ENCODE results near the gene DDX21. TPM values are rescaled to one million over a fixed set of nuclear protein-coding genes. Genes with fewer than 3 reads are reported as not detected.

Gene DDX21
- total and polyA plus RNA-seq, 2 of the 13 experiments (the other 11 are each of a cell fraction or from before 2014, with no cell fraction given): 52.5 to 147 TPM

DNA sequence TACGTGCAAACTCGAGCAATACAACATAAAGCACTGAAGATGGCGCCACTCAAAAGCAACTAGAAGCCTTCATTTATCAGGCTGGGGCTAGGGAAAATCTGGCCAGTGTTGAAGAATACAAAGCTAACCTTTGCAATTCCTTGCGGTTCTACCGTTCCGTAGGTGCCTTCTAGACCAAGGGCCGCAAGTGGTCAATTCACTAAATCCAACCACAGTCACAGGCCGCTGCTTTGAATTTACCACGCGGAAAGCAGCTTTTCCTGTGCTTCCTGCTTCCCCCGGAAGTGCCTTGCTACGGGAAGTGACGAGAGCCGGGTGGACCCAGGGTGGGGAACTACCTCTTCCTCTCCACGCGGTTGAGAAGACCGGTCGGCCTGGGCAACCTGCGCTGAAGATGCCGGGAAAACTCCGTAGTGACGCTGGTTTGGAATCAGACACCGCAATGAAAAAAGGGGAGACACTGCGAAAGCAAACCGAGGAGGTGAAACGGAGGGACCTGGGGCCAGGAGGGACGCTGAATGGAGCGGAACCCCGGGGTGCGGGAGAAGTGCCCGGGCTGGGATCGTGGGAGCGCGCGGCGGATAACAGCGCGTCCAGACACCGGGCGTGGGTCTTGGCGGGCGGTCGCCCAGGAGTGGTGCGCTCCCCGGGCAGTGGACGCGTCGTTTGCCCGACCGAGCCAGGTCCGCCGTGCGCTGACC lies at the start of gene DDX21 (continued):
- TF ChIP-seq, protein P1, sequence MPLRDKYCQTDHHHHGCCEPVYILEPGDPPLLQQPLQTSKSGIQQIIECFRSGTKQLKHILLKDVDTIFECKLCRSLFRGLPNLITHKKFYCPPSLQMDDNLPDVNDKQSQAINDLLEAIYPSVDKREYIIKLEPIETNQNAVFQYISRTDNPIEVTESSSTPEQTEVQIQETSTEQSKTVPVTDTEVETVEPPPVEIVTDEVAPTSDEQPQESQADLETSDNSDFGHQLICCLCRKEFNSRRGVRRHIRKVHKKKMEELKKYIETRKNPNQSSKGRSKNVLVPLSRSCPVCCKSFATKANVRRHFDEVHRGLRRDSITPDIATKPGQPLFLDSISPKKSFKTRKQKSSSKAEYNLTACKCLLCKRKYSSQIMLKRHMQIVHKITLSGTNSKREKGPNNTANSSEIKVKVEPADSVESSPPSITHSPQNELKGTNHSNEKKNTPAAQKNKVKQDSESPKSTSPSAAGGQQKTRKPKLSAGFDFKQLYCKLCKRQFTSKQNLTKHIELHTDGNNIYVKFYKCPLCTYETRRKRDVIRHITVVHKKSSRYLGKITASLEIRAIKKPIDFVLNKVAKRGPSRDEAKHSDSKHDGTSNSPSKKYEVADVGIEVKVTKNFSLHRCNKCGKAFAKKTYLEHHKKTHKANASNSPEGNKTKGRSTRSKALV (CRISPR knock-in tag; IDR thresholded peaks at IDR 0.05): peak; percentile 23; the same call in 1 of the 2 replicates
- peak; percentile 92 for TF ChIP-seq ASH2L (IDR thresholded peaks at IDR 0.05; ENCODE audit: insufficient read length, low read depth, low read length)
- peak; percentile 57 for TF ChIP-seq EED (CRISPR knock-in tag; IDR thresholded peaks at IDR 0.05)
- TF ChIP-seq KDM5B (CRISPR knock-in tag; IDR thresholded peaks at IDR 0.05; ENCODE audit: borderline replicate concordance): peak; percentile 75; the same call in 1 of the 2 replicates
- peak; percentile 57; the same call in 1 of the 2 replicates for TF ChIP-seq ZNF264 (CRISPR knock-in tag; IDR thresholded peaks at IDR 0.05)
- TF ChIP-seq, protein P2, sequence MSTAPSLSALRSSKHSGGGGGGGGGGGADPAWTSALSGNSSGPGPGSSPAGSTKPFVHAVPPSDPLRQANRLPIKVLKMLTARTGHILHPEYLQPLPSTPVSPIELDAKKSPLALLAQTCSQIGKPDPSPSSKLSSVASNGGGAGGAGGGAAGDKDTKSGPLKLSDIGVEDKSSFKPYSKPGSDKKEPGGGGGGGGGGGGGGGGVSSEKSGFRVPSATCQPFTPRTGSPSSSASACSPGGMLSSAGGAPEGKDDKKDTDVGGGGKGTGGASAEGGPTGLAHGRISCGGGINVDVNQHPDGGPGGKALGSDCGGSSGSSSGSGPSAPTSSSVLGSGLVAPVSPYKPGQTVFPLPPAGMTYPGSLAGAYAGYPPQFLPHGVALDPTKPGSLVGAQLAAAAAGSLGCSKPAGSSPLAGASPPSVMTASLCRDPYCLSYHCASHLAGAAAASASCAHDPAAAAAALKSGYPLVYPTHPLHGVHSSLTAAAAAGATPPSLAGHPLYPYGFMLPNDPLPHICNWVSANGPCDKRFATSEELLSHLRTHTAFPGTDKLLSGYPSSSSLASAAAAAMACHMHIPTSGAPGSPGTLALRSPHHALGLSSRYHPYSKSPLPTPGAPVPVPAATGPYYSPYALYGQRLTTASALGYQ (CRISPR knock-in tag; IDR thresholded peaks at IDR 0.05): 0 out of 2 replicates have a peak, but pooled peaks have one; percentile 30
- TF ChIP-seq SAFB2 (CRISPR knock-in tag; IDR thresholded peaks at IDR 0.05; ENCODE audit: borderline replicate concordance, low read depth): peak; percentile 79
- TF ChIP-seq, protein P3, sequence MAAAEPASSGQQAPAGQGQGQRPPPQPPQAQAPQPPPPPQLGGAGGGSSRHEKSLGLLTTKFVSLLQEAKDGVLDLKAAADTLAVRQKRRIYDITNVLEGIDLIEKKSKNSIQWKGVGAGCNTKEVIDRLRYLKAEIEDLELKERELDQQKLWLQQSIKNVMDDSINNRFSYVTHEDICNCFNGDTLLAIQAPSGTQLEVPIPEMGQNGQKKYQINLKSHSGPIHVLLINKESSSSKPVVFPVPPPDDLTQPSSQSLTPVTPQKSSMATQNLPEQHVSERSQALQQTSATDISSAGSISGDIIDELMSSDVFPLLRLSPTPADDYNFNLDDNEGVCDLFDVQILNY (CRISPR knock-in tag; conservative IDR thresholded peaks at IDR 0.05): peak; percentile 59; the same call in 1 of the 2 replicates
- TF ChIP-seq XRCC5 (optimal IDR thresholded peaks at IDR 0.05; ENCODE audit: low read length): peak; percentile 36
- TF ChIP-seq GZF1 (CRISPR knock-in tag; IDR thresholded peaks at IDR 0.05): no peak
- peak; percentile 73 for TF ChIP-seq ZNF883 (CRISPR knock-in tag; IDR thresholded peaks at IDR 0.05; ENCODE audit: not compliant biosample characterization)
- TF ChIP-seq ZNF230 (CRISPR knock-in tag; IDR thresholded peaks at IDR 0.05): peak; percentile 83; the same call in 1 of the 2 replicates
- peak; percentile 88 for TF ChIP-seq RBFOX2 (IDR thresholded peaks at IDR 0.05; ENCODE audit: low read depth, low read length)
- no peak for TF ChIP-seq NFE2 (CRISPR knock-in tag; IDR thresholded peaks at IDR 0.05)
- TF ChIP-seq ZNF484 (CRISPR knock-in tag; IDR thresholded peaks at IDR 0.05; ENCODE audit: borderline replicate concordance, low read depth): no peak
- 0 out of 2 replicates have a peak, but pooled peaks have one; percentile 25 for TF ChIP-seq KAT7 (CRISPR knock-in tag; IDR thresholded peaks at IDR 0.05; ENCODE audit: borderline replicate concordance)
- TF ChIP-seq, protein P4, sequence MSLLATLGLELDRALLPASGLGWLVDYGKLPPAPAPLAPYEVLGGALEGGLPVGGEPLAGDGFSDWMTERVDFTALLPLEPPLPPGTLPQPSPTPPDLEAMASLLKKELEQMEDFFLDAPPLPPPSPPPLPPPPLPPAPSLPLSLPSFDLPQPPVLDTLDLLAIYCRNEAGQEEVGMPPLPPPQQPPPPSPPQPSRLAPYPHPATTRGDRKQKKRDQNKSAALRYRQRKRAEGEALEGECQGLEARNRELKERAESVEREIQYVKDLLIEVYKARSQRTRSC (CRISPR knock-in tag; IDR thresholded peaks at IDR 0.05; ENCODE audit: low read depth): 0 out of 2 replicates have a peak, but pooled peaks have one; percentile 45
- TF ChIP-seq ZNF891 (CRISPR knock-in tag; IDR thresholded peaks at IDR 0.05): peak; percentile 56; the same call in 1 of the 2 replicates
- peak; percentile 97; the same call in 1 of the 2 replicates for TF ChIP-seq SIN3A (IDR thresholded peaks at IDR 0.05; ENCODE audit: borderline replicate concordance, low read depth, low read length)
- TF ChIP-seq, protein P5, sequence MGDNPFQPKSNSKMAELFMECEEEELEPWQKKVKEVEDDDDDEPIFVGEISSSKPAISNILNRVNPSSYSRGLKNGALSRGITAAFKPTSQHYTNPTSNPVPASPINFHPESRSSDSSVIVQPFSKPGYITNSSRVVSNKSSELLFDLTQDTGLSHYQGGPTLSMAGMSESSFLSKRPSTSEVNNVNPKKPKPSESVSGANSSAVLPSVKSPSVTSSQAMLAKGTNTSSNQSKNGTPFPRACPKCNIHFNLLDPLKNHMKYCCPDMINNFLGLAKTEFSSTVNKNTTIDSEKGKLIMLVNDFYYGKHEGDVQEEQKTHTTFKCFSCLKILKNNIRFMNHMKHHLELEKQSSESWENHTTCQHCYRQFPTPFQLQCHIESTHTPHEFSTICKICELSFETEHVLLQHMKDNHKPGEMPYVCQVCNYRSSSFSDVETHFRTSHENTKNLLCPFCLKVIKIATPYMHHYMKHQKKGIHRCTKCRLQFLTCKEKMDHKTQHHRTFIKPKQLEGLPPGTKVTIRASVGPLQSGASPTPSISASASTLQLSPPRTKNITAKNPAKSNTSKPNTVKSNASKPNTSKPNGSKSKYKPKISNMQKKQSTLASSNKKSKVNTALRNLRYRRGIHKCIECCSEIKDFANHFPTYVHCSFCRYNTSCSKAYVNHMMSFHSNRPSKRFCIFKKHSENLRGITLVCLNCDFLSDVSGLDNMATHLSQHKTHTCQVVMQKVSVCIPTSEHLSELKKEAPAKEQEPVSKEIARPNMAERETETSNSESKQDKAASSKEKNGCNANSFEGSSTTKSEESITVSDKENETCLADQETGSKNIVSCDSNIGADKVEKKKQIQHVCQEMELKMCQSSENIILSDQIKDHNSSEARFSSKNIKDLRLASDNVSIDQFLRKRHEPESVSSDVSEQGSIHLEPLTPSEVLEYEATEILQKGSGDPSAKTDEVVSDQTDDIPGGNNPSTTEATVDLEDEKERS (CRISPR knock-in tag; IDR thresholded peaks at IDR 0.05): peak; percentile 51; the same call in 1 of the 2 replicates

All from HepG2 (cell line).